Endothelial cell of umbilical vein (primary cell): Measurements from ENCODE around the gene TMEM135. TPM values are rescaled to one million over a fixed set of nuclear protein-coding genes. Genes with fewer than 3 reads are reported as not detected.

ENCODE experiments used
- BruUV-seq: library from RNA; stranded (reverse); fragments of 400-500 nt; replicated peaks from 2 replicates; lab custom pipeline; 2021; lab: Mats Ljungman, UMichigan
- CTCF ChIA-PET: fragments of 300-600, 350-600 bp; sonication (Branson Sonifier 250); formaldehyde crosslinking; loops from one replicate; lab custom pipeline; 2021; ENCODE audit warnings: antibody characterized with exemption, inconsistent platforms; lab: Charles Lee
- POLR2A ChIA-PET: fragments of 300-600, 350-600 bp; sonication (Branson Sonifier 250); formaldehyde crosslinking; loops from one replicate; lab custom pipeline; 2021; ENCODE audit warnings: antibody characterized with exemption, inconsistent platforms; lab: Charles Lee
- DNase-seq: peaks from one replicate; pipeline ENCODE4 v3.0.0-alpha.2; 2011; ENCODE audit warnings: low read depth, low spot score
- FAIRE-seq: peaks from 2 replicates; lab custom pipeline; 2011; peaks lifted over from hg19 to GRCh38; lab: Jason Lieb, UNC
- H2AFZ ChIP-seq: 2 replicates; pipeline ENCODE4 v1.6.0; 2012; ENCODE audit warnings: low read depth, low read length, control low read depth, inconsistent platforms
- H3K27ac ChIP-seq: 2 replicates; pipeline ENCODE4 v1.5.1; 2011; ENCODE audit warnings: low read depth, mild to moderate bottlenecking, control low read depth, low read length, moderate library complexity; ENCODE audit not compliant: insufficient read depth
- H3K27me3 ChIP-seq, 2 experiments: 2 replicates each; pipeline versions ENCODE4 v1.6.0 to v1.6.1; 2011; ENCODE audit warnings: low read length in 2 of 2, mixed read lengths in 1 of 2; ENCODE audit not compliant: control insufficient read depth in 2 of 2, insufficient read depth in 2 of 2
- H3K36me3 ChIP-seq, 2 experiments: 2 replicates in 1 of 2; 3 replicates in 1 of 2; pipeline ENCODE4 v1.5.1; 2011; ENCODE audit warnings: low read length in 2 of 2, mild to moderate bottlenecking in 1 of 2, moderate library complexity in 1 of 2; ENCODE audit not compliant: control insufficient read depth in 2 of 2, insufficient read depth in 2 of 2; ENCODE audit errors: extremely low read depth in 1 of 2
- H3K4me1 ChIP-seq: 3 replicates; pipeline ENCODE4 v1.5.1; 2011; ENCODE audit warnings: mild to moderate bottlenecking, low read length; ENCODE audit not compliant: control insufficient read depth, insufficient read depth; ENCODE audit errors: extremely low read depth
- H3K4me2 ChIP-seq: 2 replicates; pipeline ENCODE4 v1.6.1; 2011; ENCODE audit warnings: low read length, control low read depth, mixed read lengths; ENCODE audit not compliant: insufficient read depth
- H3K4me3 ChIP-seq, 3 experiments: fragments of 200-600 bp in 1 of 3; sonication (generic), shearing (Covaris generic) in 1 of 3; replicated peaks in 1 of 3; 2 replicates each; pipeline ENCODE4 v1.5.1; 2011 to 2016; ENCODE audit warnings: control low read depth in 3 of 3, low read length in 3 of 3, mild to moderate bottlenecking in 2 of 3, inconsistent platforms in 1 of 3, low read depth in 1 of 3, moderate library complexity in 1 of 3; ENCODE audit not compliant: insufficient read depth in 1 of 3
- H3K79me2 ChIP-seq: 2 replicates; pipeline ENCODE4 v1.6.0; 2012; ENCODE audit warnings: low read length, inconsistent platforms; ENCODE audit not compliant: control insufficient read depth, insufficient read depth
- H3K9ac ChIP-seq: replicated peaks from 2 replicates; pipeline ENCODE3; 2011; ENCODE audit warnings: low read length, control low read depth; ENCODE audit not compliant: insufficient read depth; ENCODE audit errors: extremely low read depth
- H3K9me1 ChIP-seq: replicated peaks from 3 replicates; pipeline ENCODE4 v1.6.0; 2011; ENCODE audit warnings: mild to moderate bottlenecking, low read length; ENCODE audit not compliant: control insufficient read depth, insufficient read depth; ENCODE audit errors: extremely low read depth
- H3K9me3 ChIP-seq: replicated peaks from 2 replicates; pipeline ENCODE4 v1.5.1; 2012; ENCODE audit warnings: low read length, inconsistent platforms; ENCODE audit not compliant: control insufficient read depth, insufficient read depth
- H4K20me1 ChIP-seq: replicated peaks from 2 replicates; pipeline ENCODE3; 2011; ENCODE audit warnings: mild to moderate bottlenecking, low read length; ENCODE audit not compliant: control insufficient read depth, insufficient read depth; ENCODE audit errors: extremely low read depth
- FOS ChIP-seq: IDR thresholded peaks from 2 replicates; pipeline ENCODE4 v1.6.1; 2011; ENCODE audit warnings: mild to moderate bottlenecking, low read length, moderate library complexity, borderline replicate concordance; ENCODE audit not compliant: insufficient read depth
- JUN ChIP-seq: IDR thresholded peaks from 2 replicates; pipeline ENCODE4 v1.6.1; 2011; ENCODE audit warnings: borderline replicate concordance, low read depth; ENCODE audit not compliant: insufficient read length, insufficient read depth
- MYC ChIP-seq: IDR thresholded peaks from one replicate; pipeline ENCODE4 v1.6.1; 2011; ENCODE audit warnings: mild to moderate bottlenecking, low read depth, low read length
- POLR2A ChIP-seq: IDR thresholded peaks from 2 replicates; pipeline ENCODE4 v1.6.1; 2012; ENCODE audit warnings: low read depth, mild to moderate bottlenecking, control low read depth, low read length
- POLR2AphosphoS5 ChIP-seq: IDR thresholded peaks from 2 replicates; pipeline ENCODE4 v1.6.1; 2012; ENCODE audit warnings: low read depth, mild to moderate bottlenecking, control low read depth, low read length, moderate library complexity; ENCODE audit not compliant: insufficient read depth
- dilution Hi-C: fragments of 300-500 bp; cut with MboI; formaldehyde crosslinking; loops from one replicate; pipeline ENCODE4 v1.15.0; 2019; ENCODE audit warnings: low sequenced_read_pairs; ENCODE audit not compliant: extremely low pct_ligation_motif_present
- intact Hi-C: fragments of 100-400 bp; cut with micrococcal nuclease; formaldehyde crosslinking; loops from one replicate; pipeline ENCODE4 v1.10.0; 2022
- polyA plus RNA-seq, 4 experiments: library from polyadenylated mRNA; depleted of rRNA in 3 of 4; stranded (reverse) in 3 of 4; unstranded in 1 of 4; fragments of >200 nt; gene quantifications; 2 replicates each; pipeline versions ENCODE4 v1.2.1 to v1.2.3, GENCODE V29; 2011 to 2012; ENCODE audit warnings: missing spikeins in 1 of 4
- total RNA-seq: library from RNA; stranded (reverse); gene quantifications from 2 replicates; pipeline ENCODE4 v1.2.3, GENCODE V29; 2021
- TF ChIP-seq, protein P1 (sequence below): IDR thresholded peaks from 2 replicates; pipeline ENCODE4 v1.6.1; 2011; ENCODE audit not compliant: insufficient read depth, insufficient read length

The TMEM135 gene
- total and polyA plus RNA-seq, 2 donors (not counting 3 experiments of a cell fraction or from before 2014, with no cell fraction given): 12.3 to 33.2 TPM

DNA sequence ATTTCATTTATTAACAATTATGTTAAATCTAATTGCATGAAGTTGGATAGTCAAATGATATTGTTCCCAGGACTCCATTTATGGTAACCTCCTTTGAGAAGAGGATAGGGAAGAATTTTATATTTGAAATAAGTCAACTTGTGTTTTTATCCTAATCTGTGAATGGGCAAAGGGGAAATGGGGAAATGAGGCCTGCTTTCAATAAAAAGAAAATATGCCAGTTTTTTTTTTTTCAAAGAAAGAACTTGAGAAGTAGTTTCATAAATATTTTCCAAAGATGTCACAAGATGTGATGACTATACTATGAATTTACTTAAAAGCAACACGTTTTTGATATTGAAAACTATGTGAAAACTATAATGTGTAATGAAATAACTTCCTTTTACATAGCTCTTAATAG is 201.8 kb downstream of the TMEM135 start:
- Histone ChIP-seq H3K27ac (no peak overlapping the region), H3K27me3 (no peaks in the 10 kb centered on the region), H3K9ac (no peak overlapping the region), H3K9me1 (no peaks in the 10 kb centered on the region), H3K9me3 (no peaks in the 10 kb centered on the region), H3K4me2 (peak overlapping the region; percentile 33), H2AFZ (no peak overlapping the region), H3K79me2 (no peaks in the 10 kb centered on the region), H4K20me1 (no peaks in the 10 kb centered on the region), H3K4me3 (no peak overlapping the region), H3K4me1 (peaks cover 24% of the 10 kb centered on the region), H3K36me3 (no peaks in the 10 kb centered on the region)
- dilution Hi-C loops (no loop called here), intact Hi-C loops (loop anchor here (2.0 kb wide), 1 partner anchor 67 kb away; no protein-coding TSS in a partner anchor)
- BruUV-seq: no TSS peak
- FAIRE-seq (no peak), DNase-seq (no peak)
- POLR2A ChIA-PET: no interaction called here
- TF ChIP-seq FOS (no peak), JUN (no peak), MYC (no peak), POLR2A (no peak)
- TF ChIP-seq, protein P1, sequence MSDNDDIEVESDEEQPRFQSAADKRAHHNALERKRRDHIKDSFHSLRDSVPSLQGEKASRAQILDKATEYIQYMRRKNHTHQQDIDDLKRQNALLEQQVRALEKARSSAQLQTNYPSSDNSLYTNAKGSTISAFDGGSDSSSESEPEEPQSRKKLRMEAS: no peak
- CTCF ChIA-PET: interaction anchor here (0.7 to 2.0 kb wide), 11 partner anchors 12 to 300 kb away, joined by 3 to 8 read pairs (median 3); no protein-coding TSS in a partner anchor

DNA sequence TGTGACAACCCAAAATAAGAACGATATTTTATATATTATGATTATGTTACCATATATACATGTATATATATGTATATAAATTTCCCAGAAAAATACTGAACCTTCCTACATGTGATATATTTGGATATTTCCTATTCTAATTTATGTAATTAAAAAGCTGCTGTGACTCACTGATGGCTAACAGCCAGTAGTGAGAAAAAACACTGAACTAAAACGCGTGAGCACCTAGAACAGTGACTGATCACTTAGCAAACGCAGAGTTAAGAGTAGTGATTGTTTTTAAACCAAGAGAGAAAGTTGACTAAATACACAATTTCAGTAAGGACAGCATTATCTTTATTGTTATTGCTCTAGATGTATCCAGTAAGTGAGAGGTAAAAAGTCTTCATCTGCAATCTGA is 213.8 kb downstream of the TMEM135 start:
- no peaks in the 10 kb centered on the region for H3K36me3 ChIP-seq
- H3K9me1 ChIP-seq: no peaks in the 10 kb centered on the region
- DNase-seq: peak; percentile 83
- no peak for TF ChIP-seq POLR2A
- TF ChIP-seq FOS: no peak
- no peak for TF ChIP-seq POLR2AphosphoS5
- H3K4me3 ChIP-seq: no peak overlapping the region
- H3K9ac ChIP-seq: no peak overlapping the region
- H3K9me3 ChIP-seq: no peaks in the 10 kb centered on the region
- CTCF ChIA-PET: interaction anchor here (1.6 to 1.8 kb wide), 2 partner anchors 13 to 257 kb away, joined by 4 to 8 read pairs; no protein-coding TSS in a partner anchor
- H3K79me2 ChIP-seq: no peaks in the 10 kb centered on the region
- no peaks in the 10 kb centered on the region for H3K27me3 ChIP-seq
- no TSS peak for BruUV-seq
- no peak for FAIRE-seq
- intact Hi-C loops: no loop called here
- no peak overlapping the region for H2AFZ ChIP-seq
- peaks cover 5% of the 10 kb centered on the region for H3K4me1 ChIP-seq
- H4K20me1 ChIP-seq: no peaks in the 10 kb centered on the region
- H3K27ac ChIP-seq: no peak overlapping the region
- no peak overlapping the region for H3K4me2 ChIP-seq
- dilution Hi-C loops: no loop called here
- POLR2A ChIA-PET: no interaction called here
